K562 (cell line): ENCODE measurements around the gene KCNH8. TPM values are rescaled to one million over a fixed set of nuclear protein-coding genes. Genes with fewer than 3 reads are reported as not detected.

Experiments used
- ATAC-seq: fragments of 200-7000 bp; cut with Tn5 transposase; 3 replicates; pipeline ENCODE4 v1.9.1; 2020; ENCODE audit warnings: moderate library complexity
- BruUV-seq: library from RNA; stranded (reverse); fragments of 400-500 nt; replicated peaks from 2 replicates; lab custom pipeline; 2021; lab: Mats Ljungman, UMichigan
- CTCF ChIA-PET: fragments of 300-600 bp; formaldehyde crosslinking; extraction: SDS; loops from one replicate; lab custom pipeline; 2021; ENCODE audit warnings: low intra/inter-chr PET ratio; lab: Yijun Ruan, JAX
- POLR2A ChIA-PET: fragments of 300-600, 350-650 bp; sonication (Branson Sonifier 250); formaldehyde crosslinking; extraction: SDS; loops from one replicate; lab custom pipeline; 2021; ENCODE audit warnings: antibody characterized with exemption, inconsistent platforms; lab: Yijun Ruan, JAX
- DNase-seq, 4 experiments: peaks; one replicate each; pipeline versions ENCODE4 v3.0.0 to v3.0.0-alpha.2; 2011 to 2018; ENCODE audit warnings: low spot score in 3 of 4, mixed read lengths in 3 of 4; ENCODE audit errors: extremely low read depth in 1 of 4
- FAIRE-seq: peaks from 2 replicates; lab custom pipeline; 2011; peaks lifted over from hg19 to GRCh38; lab: Jason Lieb, UNC
- H2AFZ ChIP-seq: 2 replicates; pipeline ENCODE4 v1.6.0; 2011; ENCODE audit warnings: low read depth, low read length, control low read depth, inconsistent platforms
- H3K27ac ChIP-seq: fragments of 200-600 bp; 3 replicates; pipeline ENCODE4 v1.8.0; 2011; ENCODE audit warnings: low read depth, mild to moderate bottlenecking, control low read depth, inconsistent platforms, low read length, moderate library complexity, mixed read lengths; ENCODE audit errors: extremely low read depth
- H3K27me3 ChIP-seq, 2 experiments: fragments of 300-600 bp in 1 of 2; 2 replicates in 1 of 2; 3 replicates in 1 of 2; pipeline versions ENCODE4 v1.6.0 to v1.8.0; 2011; ENCODE audit warnings: inconsistent platforms in 2 of 2, low read length in 2 of 2, mild to moderate bottlenecking in 1 of 2, mixed read lengths in 1 of 2, moderate library complexity in 1 of 2; ENCODE audit not compliant: control insufficient read depth in 2 of 2, insufficient read depth in 2 of 2
- H3K36me3 ChIP-seq: fragments of 300-600 bp; 3 replicates; pipeline ENCODE4 v1.8.0; 2011; ENCODE audit warnings: mild to moderate bottlenecking, low read length, inconsistent platforms; ENCODE audit not compliant: control insufficient read depth, insufficient read depth
- H3K4me1 ChIP-seq, 2 experiments: fragments of 200-600 bp in 1 of 2; replicated peaks in 1 of 2; 2 replicates in 1 of 2; 3 replicates in 1 of 2; pipeline versions ENCODE4 v1.5.1 to v1.8.0; 2011; ENCODE audit warnings: inconsistent platforms in 2 of 2, low read length in 2 of 2, mild to moderate bottlenecking in 1 of 2, mixed read lengths in 1 of 2, moderate library complexity in 1 of 2; ENCODE audit not compliant: control insufficient read depth in 2 of 2, insufficient read depth in 2 of 2
- H3K4me2 ChIP-seq: 2 replicates; pipeline ENCODE4 v1.6.1; 2011; ENCODE audit warnings: low read length, control low read depth, inconsistent platforms, mixed read lengths; ENCODE audit not compliant: insufficient read depth
- H3K4me3 ChIP-seq: fragments of 200-600 bp; sonication (generic), shearing (Covaris generic); 2 replicates; pipeline ENCODE4 v1.5.1; 2016; ENCODE audit warnings: control low read depth, inconsistent platforms
- H3K79me2 ChIP-seq: fragments of 200-600 bp; 3 replicates; pipeline ENCODE4 v1.8.0; 2011; ENCODE audit warnings: low read length, inconsistent platforms; ENCODE audit not compliant: control insufficient read depth, insufficient read depth
- H3K9ac ChIP-seq, 2 experiments: 2 replicates each; pipeline versions ENCODE4 v1.6.0 to v1.6.1; 2011; ENCODE audit warnings: low read depth in 2 of 2, low read length in 2 of 2, control low read depth in 1 of 2, inconsistent platforms in 1 of 2, mild to moderate bottlenecking in 1 of 2, mixed read lengths in 1 of 2; ENCODE audit not compliant: insufficient read depth in 1 of 2
- H3K9me1 ChIP-seq: one replicate; pipeline ENCODE4 v1.6.0; 2011; ENCODE audit warnings: inconsistent platforms, mild to moderate bottlenecking, low read length, moderate library complexity; ENCODE audit not compliant: control insufficient read depth, insufficient read depth
- H3K9me3 ChIP-seq: replicated peaks from 2 replicates; pipeline ENCODE4 v1.5.1; 2011; ENCODE audit warnings: low read depth, low read length, inconsistent platforms; ENCODE audit not compliant: control insufficient read depth, insufficient read depth
- H4K20me1 ChIP-seq: replicated peaks from 2 replicates; pipeline ENCODE4 v1.6.1; 2011; ENCODE audit warnings: low read length, inconsistent platforms, mixed read lengths; ENCODE audit not compliant: control insufficient read depth, insufficient read depth
- BHLHE40 ChIP-seq: IDR thresholded peaks from 2 replicates; pipeline ENCODE4 v1.6.1; 2011; ENCODE audit warnings: low read length, improper control_type of control experiment
- CBX8 ChIP-seq: fragments of 200-600 bp; sonication (generic); IDR thresholded peaks from 2 replicates; pipeline ENCODE4 v1.6.1; 2012; ENCODE audit warnings: borderline replicate concordance, mixed run types, low read depth, mild to moderate bottlenecking, moderate library complexity, mixed read lengths, low read length, control low read depth, inconsistent platforms; ENCODE audit not compliant: poor library complexity, severe bottlenecking; ENCODE audit errors: extremely low read depth
- E2F3 ChIP-seq: fragments of 250-450 bp; sonication (Bioruptor Pico); IDR thresholded peaks from 2 replicates; pipeline ENCODE4 v1.4.0; 2020; ENCODE audit warnings: mild to moderate bottlenecking
- EP300 ChIP-seq: IDR thresholded peaks from 2 replicates; pipeline ENCODE4 v1.6.1; 2012; ENCODE audit warnings: low read length, improper control_type of control experiment
- NR3C1 ChIP-seq: sonication (generic); formaldehyde crosslinking; IDR thresholded peaks from 2 replicates; pipeline ENCODE4 v1.8.1; 2022; ENCODE audit warnings: missing genetic modification reagents
- TFAP4 ChIP-seq: sonication (generic); formaldehyde crosslinking; IDR thresholded peaks from 2 replicates; pipeline ENCODE4 v1.8.0; 2022; ENCODE audit warnings: missing genetic modification reagents, mild to moderate bottlenecking, moderate library complexity, borderline replicate concordance
- ZNF165 ChIP-seq: fragments of 250-450 bp; sonication (Bioruptor Pico); IDR thresholded peaks from 2 replicates; pipeline ENCODE4 v1.4.0; 2020; ENCODE audit warnings: borderline replicate concordance
- ZNF232 ChIP-seq: sonication (generic); formaldehyde crosslinking; IDR thresholded peaks from 2 replicates; pipeline ENCODE4 v1.8.0; 2022; ENCODE audit warnings: mild to moderate bottlenecking, missing genetic modification reagents
- ZNF277 ChIP-seq: fragments of 250-450 bp; sonication (Bioruptor Pico); IDR thresholded peaks from 2 replicates; pipeline ENCODE4 v1.8.0; 2022; ENCODE audit warnings: inconsistent platforms, mild to moderate bottlenecking, moderate library complexity, borderline replicate concordance
- WGBS: fragments of 100-300 bp; shearing (Covaris generic); methylation state at CpG from one replicate; pipeline ENCODE4 v1.1.6; 2016; ENCODE audit warnings: low coverage, mixed read lengths; ENCODE audit not compliant: insufficient coverage; ENCODE audit errors: missing lambda C conversion rate; 5-methylcytosine and 5-hydroxymethylcytosine counted together
- in situ Hi-C: fragments of 300-500 bp; cut with MboI; formaldehyde crosslinking; loops from 4 replicates; pipeline ENCODE4 v1.15.0; 2018; ENCODE audit warnings: inconsistent platforms, mixed read lengths
- intact Hi-C: fragments of 100-400 bp; cut with micrococcal nuclease; formaldehyde crosslinking; loops from 2 replicates; pipeline ENCODE4 v1.14.2; 2022
- polyA plus RNA-seq, 8 experiments: library from polyadenylated mRNA; depleted of rRNA in 4 of 8; stranded (reverse) in 5 of 8; unstranded in 3 of 8; fragments of >200 nt; fragmentation: Nextera tagmentation in 2 of 8; fragmentation: Illumina TruSeq in 1 of 8; extraction: Ambion mirVana in 2 of 8; extraction: Trizol in 1 of 8; gene quantifications; 2 replicates each; pipeline versions ENCODE4 v1.2.1 to v1.2.3, GENCODE V29; 2011 to 2014; ENCODE audit warnings: inconsistent platforms in 1 of 8, missing spikeins in 1 of 8
- total RNA-seq, 7 experiments: library from RNA; depleted of rRNA in 6 of 7; stranded (reverse); fragments of >200 nt in 6 of 7; fragmentation: Illumina TruSeq in 2 of 7; extraction: Trizol in 2 of 7; gene quantifications; 2 replicates each; pipeline versions ENCODE4 v1.2.1 to v1.2.3, GENCODE V29; 2011 to 2021; ENCODE audit warnings: low replicate concordance in 1 of 7

The KCNH8 gene
- total and polyA plus RNA-seq, 9 of the 15 experiments (the other 6 are each of a cell fraction or from before 2014, with no cell fraction given): 0.02 to 0.08 (median 0.04) TPM; not detected in 6

GRCh38 chr3:19256313-19256712, 108.0 kb downstream of the KCNH8 start:
- CTCF ChIA-PET: no interaction called here
- no peak overlapping the region for H3K4me2 ChIP-seq
- H3K9me3 ChIP-seq: no peaks in the 10 kb centered on the region
- DNase-seq: no peak
- intact Hi-C loops (no loop called here), in situ Hi-C loops (no loop called here)
- WGBS: under 1% methylated on average over 5 of the region's 5 CpGs
- no peak overlapping the region for H3K4me3 ChIP-seq
- no peak overlapping the region for H2AFZ ChIP-seq
- BruUV-seq: no TSS peak
- H3K79me2 ChIP-seq: no peaks in the 10 kb centered on the region
- H3K9me1 ChIP-seq: no peaks in the 10 kb centered on the region
- H4K20me1 ChIP-seq: no peaks in the 10 kb centered on the region
- H3K27me3 ChIP-seq: no peaks in the 10 kb centered on the region
- no peak for FAIRE-seq
- TF ChIP-seq ZNF232 (CRISPR knock-in tag): no peak
- TF ChIP-seq CBX8: no peak
- no peak for TF ChIP-seq E2F3 (CRISPR knock-in tag)
- TF ChIP-seq NR3C1 (CRISPR knock-in tag): no peak
- TF ChIP-seq ZNF165 (CRISPR knock-in tag): no peak
- no peak for TF ChIP-seq EP300
- TF ChIP-seq BHLHE40: no peak
- TF ChIP-seq ZNF277 (CRISPR knock-in tag): no peak
- TF ChIP-seq TFAP4 (CRISPR knock-in tag): no peak
- TF ChIP-seq, all 486 proteins: peak for 0
- Histone ChIP-seq H3K4me1 (no peaks in the 10 kb centered on the region), H3K36me3 (no peaks in the 10 kb centered on the region), H3K9ac (no peak overlapping the region), H3K27ac (no peak overlapping the region)
- no peak for ATAC-seq
- POLR2A ChIA-PET: no interaction called here
